Measurements from ENCODE around the gene CELA2A.
"Not testable (repeated sequence)": the region's sequence is repeated elsewhere in the genome, so short reads cannot be mapped to it uniquely, and the experiment has no call there.

CELA2A gene

GRCh38 chr1:15425521-15425920, 31.0 kb upstream of the CELA2A start:
- no peak for DNase-seq (ENCODE audit: low read depth)

- DNase-seq (ENCODE audit: low read depth): no peak
Observed at GRCh38 chr1:15425958-15426357, 30.6 kb upstream of the CELA2A start.

GRCh38 chr1:15426492-15427279, 29.8 kb upstream of the CELA2A start:
- no peak for DNase-seq (ENCODE audit: low read depth)

- no peak for DNase-seq (ENCODE audit: low read depth)
Observed at GRCh38 chr1:15427280-15427666, 29.3 kb upstream of the CELA2A start.

GRCh38 chr1:15428252-15428651, 28.3 kb upstream of the CELA2A start:
- DNase-seq (ENCODE audit: low read depth): not testable (repeated sequence)

- DNase-seq (ENCODE audit: low read depth): no peak
Observed at GRCh38 chr1:15428815-15429435, 27.6 kb upstream of the CELA2A start.

- no peak for DNase-seq (ENCODE audit: low read depth)
Observed at GRCh38 chr1:15429701-15430149, 26.8 kb upstream of the CELA2A start.

- DNase-seq (ENCODE audit: low read depth): peak; percentile 62
Observed at GRCh38 chr1:15430787-15431570, 25.6 kb upstream of the CELA2A start.

- DNase-seq (ENCODE audit: low read depth): no peak
Observed at GRCh38 chr1:15431571-15431948, 25.0 kb upstream of the CELA2A start.

GRCh38 chr1:15432324-15432723, 24.2 kb upstream of the CELA2A start:
- DNase-seq (ENCODE audit: low read depth): no peak

- no peak for DNase-seq (ENCODE audit: low read depth)
Observed at GRCh38 chr1:15433471-15433870, 23.1 kb upstream of the CELA2A start.

- not testable (repeated sequence) for DNase-seq (ENCODE audit: low read depth)
Observed at GRCh38 chr1:15434739-15435138, 21.8 kb upstream of the CELA2A start.

- no peak for DNase-seq (ENCODE audit: low read depth)
Observed at GRCh38 chr1:15435239-15436077, 21.1 kb upstream of the CELA2A start.

GRCh38 chr1:15436881-15437442, 19.6 kb upstream of the CELA2A start:
- DNase-seq (ENCODE audit: low read depth): no peak

GRCh38 chr1:15439325-15439724, 17.2 kb upstream of the CELA2A start:
- no peak for DNase-seq (ENCODE audit: low read depth)

GRCh38 chr1:15440357-15440756, 16.2 kb upstream of the CELA2A start:
- no peak for DNase-seq (ENCODE audit: low read depth)

GRCh38 chr1:15441247-15441646, 15.3 kb upstream of the CELA2A start:
- DNase-seq (ENCODE audit: low read depth): no peak

- no peak for DNase-seq (ENCODE audit: low read depth)
Observed at GRCh38 chr1:15442119-15442518, 14.4 kb upstream of the CELA2A start.

GRCh38 chr1:15442759-15443158, 13.8 kb upstream of the CELA2A start:
- DNase-seq (ENCODE audit: low read depth): no peak

- no peak for DNase-seq (ENCODE audit: low read depth)
Observed at GRCh38 chr1:15443281-15443680, 13.3 kb upstream of the CELA2A start.
